Stimulated activated CD4-positive, alpha-beta T cell treated with anti-CD3 and anti-CD28 coated beads, Interleukin-12 subunit alpha, Interleukin-12 subunit beta, amount 100 ng/mL, for 4 hours (primary cell): ENCODE data around the gene FAM168A.

Experiments
- DNase-seq: peaks from one replicate; pipeline ENCODE4 v3.0.0-alpha.2; 2020

The FAM168A gene

GRCh38 chr11:73397468-73398131, 200.3 kb downstream of the FAM168A start:
- no peak for DNase-seq

GRCh38 chr11:73396985-73397384, 200.9 kb downstream of the FAM168A start:
- DNase-seq = no peak

- DNase-seq = no peak
Measured at GRCh38 chr11:73396251-73396930, 201.5 kb downstream of the FAM168A start.

- DNase-seq = no peak
Measured at GRCh38 chr11:73395297-73396208, 202.4 kb downstream of the FAM168A start.

- no peak for DNase-seq
Measured at GRCh38 chr11:73394416-73395296, 203.3 kb downstream of the FAM168A start.

GRCh38 chr11:73393479-73394415, 204.2 kb downstream of the FAM168A start:
- DNase-seq = peak; percentile 53

- DNase-seq = no peak
Measured at GRCh38 chr11:73393011-73393380, 204.9 kb downstream of the FAM168A start.

- DNase-seq = no peak
Measured at GRCh38 chr11:73392108-73393010, 205.6 kb downstream of the FAM168A start.

- DNase-seq = no peak
Measured at GRCh38 chr11:73391665-73392064, 206.2 kb downstream of the FAM168A start.

- DNase-seq = no peak
Measured at GRCh38 chr11:73390601-73391565, 207.0 kb downstream of the FAM168A start.

- DNase-seq = no peak
Measured at GRCh38 chr11:73389916-73390315, 208.0 kb downstream of the FAM168A start.

GRCh38 chr11:73389134-73389525, 208.8 kb downstream of the FAM168A start:
- no peak for DNase-seq

- DNase-seq = no peak
Measured at GRCh38 chr11:73388265-73389133, 209.4 kb downstream of the FAM168A start.

- no peak for DNase-seq
Measured at GRCh38 chr11:73387594-73388264, 210.2 kb downstream of the FAM168A start.

GRCh38 chr11:73386546-73386945, 211.4 kb downstream of the FAM168A start:
- DNase-seq = no peak

- no peak for DNase-seq
Measured at GRCh38 chr11:73386016-73386415, 211.9 kb downstream of the FAM168A start.
